Pancreas (tissue), 10 donors: ENCODE measurements around the gene PAMR1. TPM values are rescaled to one million over a fixed set of nuclear protein-coding genes. Genes with fewer than 3 reads are reported as not detected.

ENCODE experiments used
- ATAC-seq, 4 donors: fragments of 200-7000 bp; cut with Tn5 transposase; one replicate each; pipeline versions ENCODE4 v1.8.0 to v1.9.1; 2020; ENCODE audit warnings: mild to moderate bottlenecking in 4 of 4, moderate library complexity in 4 of 4
- DNase-seq, 6 donors: peaks; one replicate each; pipeline ENCODE4 v3.0.0-alpha.2; 2020
- FAIRE-seq: peaks from 2 replicates; lab custom pipeline; 2012; peaks lifted over from hg19 to GRCh38; lab: Jason Lieb, UNC
- H3K27ac ChIP-seq, 4 donors: fragments of 200-600 bp; sonication (generic); 1 replicate in 3 of 4; 2 replicates in 1 of 4; pipeline versions ENCODE4 v1.5.0 to v1.8.0; 2020
- H3K27me3 ChIP-seq, 4 donors: fragments of 200-600 bp; one replicate each; pipeline ENCODE4 v1.8.0; 2021
- H3K36me3 ChIP-seq, 3 donors: fragments of 200-600 bp; sonication (generic) in 1 of 3; one replicate each; pipeline versions ENCODE4 v1.5.0 to v1.8.0; 2020 to 2021
- H3K4me1 ChIP-seq, 3 donors: fragments of 200-600 bp; one replicate each; pipeline ENCODE4 v1.8.0; 2021
- H3K4me3 ChIP-seq, 4 donors: fragments of 200-600 bp; sonication (generic) in 2 of 4; one replicate each; pipeline versions ENCODE4 v1.5.0 to v1.8.0; 2020 to 2021
- H3K9me3 ChIP-seq, 4 donors: fragments of 200-600 bp; one replicate each; pipeline ENCODE4 v1.8.0; 2021
- CTCF ChIP-seq, 4 donors: fragments of 200-600 bp; sonication (generic) in 3 of 4; IDR thresholded peaks; one replicate each; pipeline versions ENCODE4 v1.5.0 to v1.8.0; 2021; ENCODE audit warnings: antibody characterized with exemption in 4 of 4
- WGBS, 2 donors: extraction: QIAGEN DNeasy Blood & Tissue Kit; methylation state at CpG; one replicate each; pipeline ENCODE4 v1.1.7; 2013; 5-methylcytosine and 5-hydroxymethylcytosine counted together
- intact Hi-C, 3 donors: fragments of 100-400 bp; cut with DNase I; formaldehyde crosslinking; loops; one replicate each; pipeline versions ENCODE4 v1.11.1 to v1.14.2; 2022
- polyA plus RNA-seq, 2 donors: library from polyadenylated mRNA; stranded (reverse); fragments of 200-250 nt; gene quantifications; one replicate each; pipeline ENCODE4 v1.2.3, GENCODE V29; 2013
- total RNA-seq, 6 donors: library from RNA; stranded (reverse); fragmentation: NEBNext Ultra II Directional in 4 of 6; extraction: Animal tissue kit (Norgen Biotek cat#: 25700) in 4 of 6; gene quantifications; one replicate each; pipeline versions ENCODE4 v1.2.1 to v1.2.4, GENCODE V29; 2021 to 2023
- donor health status: healthy with polysubstance abuse.
- donor health status: DM: no; HTN: no; CAD: no; lungs with moderate emphysema.
- donor health status: DM: no; HTN: no; CAD: no.
- donor health status: control.
- donor health status: control.
- donor health status: Bipolar disorder and iron deficiency.
- donor health status: DM: yes; HTN: yes; CAD: no.
- donor health status: DM: no; HTN: no; CAD: no.
- donor health status: DM: no; HTN: no; CAD: no.
- donor health status: DM: yes; HTN: yes; CAD: no.

Gene PAMR1
- total and polyA plus RNA-seq, 8 donors: 0.42 to 4.8 (median 1.3) TPM

- H3K27me3 ChIP-seq: no peaks in the 10 kb centered on the region
- peak in 1 of 4 donors; percentile 21 for ATAC-seq
- intact Hi-C loops: no loop called here
- DNase-seq: no peak
- no peak overlapping the region for H3K27ac ChIP-seq
- no peak overlapping the region for H3K4me3 ChIP-seq
- no peaks in the 10 kb centered on the region for H3K9me3 ChIP-seq
- WGBS, 2 donors: 71 to 74% methylated on average over 3 of the region's 3 CpGs
- H3K4me1 ChIP-seq: no peaks in the 10 kb centered on the region
- TF ChIP-seq CTCF (IDR thresholded peaks at IDR 0.05): no peak
- no peak for FAIRE-seq
- no peaks in the 10 kb centered on the region for H3K36me3 ChIP-seq
Measured at GRCh38 chr11:35539256-35539655, 13.8 kb upstream of the PAMR1 start.

- Histone ChIP-seq H3K9me3 (no peaks in the 10 kb centered on the region), H3K27ac (no peak overlapping the region), H3K27me3 (no peaks in the 10 kb centered on the region), H3K4me3 (no peak overlapping the region), H3K4me1 (no peaks in the 10 kb centered on the region), H3K36me3 (no peaks in the 10 kb centered on the region)
- FAIRE-seq (no peak), DNase-seq (no peak), ATAC-seq (no peak)
- 87 to 91% methylated on average over 7 of the region's 7 CpGs for WGBS, 2 donors
- TF ChIP-seq CTCF (IDR thresholded peaks at IDR 0.05): no peak
- intact Hi-C loops: no loop called here
Measured at GRCh38 chr11:35536470-35536869, 11.1 kb upstream of the PAMR1 start.

GRCh38 chr11:35531246-35531645, 5.8 kb upstream of the PAMR1 start:
- ATAC-seq (no peak), DNase-seq (no peak), FAIRE-seq (no peak)
- TF ChIP-seq CTCF (IDR thresholded peaks at IDR 0.05): no peak
- H3K27ac ChIP-seq: no peak overlapping the region
- WGBS, 2 donors: 29 to 32% methylated on average over 1 of the region's 1 CpG
- intact Hi-C loops: no loop called here
- no peaks in the 10 kb centered on the region for H3K27me3 ChIP-seq
- H3K4me3 ChIP-seq: no peak overlapping the region
- H3K9me3 ChIP-seq: no peaks in the 10 kb centered on the region
- H3K36me3 ChIP-seq: no peaks in the 10 kb centered on the region
- H3K4me1 ChIP-seq: no peaks in the 10 kb centered on the region

- H3K36me3 ChIP-seq: no peaks in the 10 kb centered on the region
- H3K27ac ChIP-seq: peak overlapping the region in 1 of 4 donors; percentile 47
- 45 to 48% methylated on average over 2 of the region's 2 CpGs for WGBS, 2 donors
- no peaks in the 10 kb centered on the region for H3K9me3 ChIP-seq
- DNase-seq: peak in 1 of 6 donors; percentile 14
- no peaks in the 10 kb centered on the region for H3K4me1 ChIP-seq
- no peak for TF ChIP-seq CTCF (IDR thresholded peaks at IDR 0.05)
- peak in 3 of 4 donors; percentile 55 to 75 (median 69) for ATAC-seq
- FAIRE-seq: no peak
- H3K27me3 ChIP-seq: no peaks in the 10 kb centered on the region
- H3K4me3 ChIP-seq: no peak overlapping the region
- intact Hi-C loops: no loop called here
Measured at GRCh38 chr11:35529971-35530495, 4.6 kb upstream of the PAMR1 start.

- no peak for TF ChIP-seq CTCF (IDR thresholded peaks at IDR 0.05)
- Histone ChIP-seq H3K4me1 (no peaks in the 10 kb centered on the region), H3K36me3 (no peaks in the 10 kb centered on the region), H3K9me3 (no peaks in the 10 kb centered on the region), H3K27me3 (no peaks in the 10 kb centered on the region), H3K27ac (no peak overlapping the region), H3K4me3 (no peak overlapping the region)
- DNase-seq: no peak
- FAIRE-seq: no peak
- 52 to 62% methylated on average over 6 of the region's 6 CpGs for WGBS, 2 donors
- intact Hi-C loops: no loop called here
- ATAC-seq: no peak
Measured at GRCh38 chr11:35526370-35526792, 965 bp upstream of the PAMR1 start.
